H7 (cell line): Measurements from ENCODE around the gene BLOC1S6. TPM values are rescaled to one million over a fixed set of nuclear protein-coding genes. Genes with fewer than 3 reads are reported as not detected.
"Not testable (repeated sequence)": the region's sequence is repeated elsewhere in the genome, so short reads cannot be mapped to it uniquely, and the experiment has no call there.

ENCODE experiments used
- DNase-seq: peaks from one replicate; pipeline ENCODE4 v3.0.0; 2012
- H3K27me3 ChIP-seq: 2 replicates; pipeline ENCODE4 v1.6.0; 2011; ENCODE audit warnings: mild to moderate bottlenecking, low read length; ENCODE audit not compliant: control insufficient read depth, insufficient read depth
- H3K36me3 ChIP-seq: replicated peaks from 2 replicates; pipeline ENCODE4 v1.5.1; 2011; ENCODE audit warnings: low read length; ENCODE audit not compliant: control insufficient read depth, insufficient read depth
- H3K4me3 ChIP-seq: 2 replicates; pipeline ENCODE4 v1.5.1; 2011; ENCODE audit warnings: low read depth, mild to moderate bottlenecking, control low read depth, low read length, moderate library complexity; ENCODE audit not compliant: insufficient read depth
- total RNA-seq: library from RNA; depleted of rRNA; stranded (reverse); fragments of >200 nt; shearing (Covaris generic); gene quantifications from 2 replicates; pipeline ENCODE4 v1.2.3, GENCODE V29; 2014

BLOC1S6 gene
- total RNA-seq, 1 experiment from 2014 or later = 40.1 TPM

DNA sequence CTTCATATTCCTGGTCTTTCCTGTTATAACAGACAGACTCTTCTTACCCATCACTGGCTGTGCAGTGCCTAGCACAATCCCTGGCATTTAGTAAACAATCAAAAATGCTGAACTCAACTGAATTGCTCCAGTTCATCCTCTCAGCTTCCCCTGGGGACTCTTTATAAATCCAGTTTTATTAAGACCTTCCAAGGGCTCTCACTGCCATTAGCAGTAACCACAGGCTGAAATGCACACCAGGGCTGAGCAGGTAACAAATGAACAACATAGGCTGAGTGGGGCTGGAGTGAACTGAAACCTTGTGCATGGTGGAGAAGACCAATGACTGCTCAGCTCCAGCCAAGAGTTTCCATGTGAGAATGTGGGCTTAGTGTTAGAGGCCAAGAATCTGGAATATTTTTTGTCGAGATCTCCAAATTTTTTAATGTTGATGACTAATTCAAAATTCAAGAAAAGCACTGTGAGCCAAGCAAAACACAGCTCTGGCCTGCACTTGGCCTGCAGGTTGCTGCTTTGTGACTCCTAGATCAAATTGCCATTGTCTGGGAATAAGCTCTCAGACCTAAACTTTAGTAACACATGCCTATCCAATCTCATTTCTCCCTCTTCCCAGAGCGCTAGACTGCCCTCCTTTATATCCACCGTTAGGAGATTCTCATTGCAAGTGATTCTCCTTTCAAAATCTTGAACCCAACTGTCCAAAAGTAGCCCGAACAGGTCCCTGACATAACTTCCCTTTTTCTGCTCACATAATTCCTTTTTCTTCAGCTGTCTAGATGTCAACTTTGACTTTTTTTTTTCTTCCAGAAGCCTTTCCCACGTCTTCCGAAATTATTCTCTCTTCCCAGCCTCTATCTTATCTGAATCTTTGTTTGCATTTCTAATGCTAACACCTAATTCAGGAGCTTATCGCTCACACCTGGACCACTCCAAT is 55.1 kb downstream of the BLOC1S6 start:
- H3K4me3 ChIP-seq = no peak overlapping the region
- no peaks in the 10 kb centered on the region for H3K27me3 ChIP-seq
- no peaks in the 10 kb centered on the region for H3K36me3 ChIP-seq
- DNase-seq = no peak

DNA sequence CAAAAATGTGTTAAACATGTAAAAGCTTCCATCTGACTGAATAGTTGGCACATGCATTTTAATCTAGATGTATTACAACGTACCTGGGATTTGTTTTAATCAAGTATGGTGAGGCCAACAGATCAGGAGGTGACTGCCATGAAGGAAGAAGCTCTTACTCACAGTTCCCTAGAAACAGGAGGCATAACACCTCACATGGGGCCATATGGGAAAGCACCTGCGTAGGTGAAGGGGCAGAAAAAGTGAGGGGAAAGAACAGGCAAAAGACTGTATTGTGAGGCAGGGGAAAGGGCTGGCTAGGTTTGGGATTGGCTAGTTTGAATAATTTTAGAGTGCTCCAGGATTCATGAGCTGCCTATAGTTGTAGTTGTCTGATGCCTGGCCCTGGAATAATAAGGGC is 57.3 kb downstream of the BLOC1S6 start:
- Histone ChIP-seq H3K36me3 (no peaks in the 10 kb centered on the region), H3K4me3 (no peak overlapping the region), H3K27me3 (no peaks in the 10 kb centered on the region)
- no peak for DNase-seq

DNA sequence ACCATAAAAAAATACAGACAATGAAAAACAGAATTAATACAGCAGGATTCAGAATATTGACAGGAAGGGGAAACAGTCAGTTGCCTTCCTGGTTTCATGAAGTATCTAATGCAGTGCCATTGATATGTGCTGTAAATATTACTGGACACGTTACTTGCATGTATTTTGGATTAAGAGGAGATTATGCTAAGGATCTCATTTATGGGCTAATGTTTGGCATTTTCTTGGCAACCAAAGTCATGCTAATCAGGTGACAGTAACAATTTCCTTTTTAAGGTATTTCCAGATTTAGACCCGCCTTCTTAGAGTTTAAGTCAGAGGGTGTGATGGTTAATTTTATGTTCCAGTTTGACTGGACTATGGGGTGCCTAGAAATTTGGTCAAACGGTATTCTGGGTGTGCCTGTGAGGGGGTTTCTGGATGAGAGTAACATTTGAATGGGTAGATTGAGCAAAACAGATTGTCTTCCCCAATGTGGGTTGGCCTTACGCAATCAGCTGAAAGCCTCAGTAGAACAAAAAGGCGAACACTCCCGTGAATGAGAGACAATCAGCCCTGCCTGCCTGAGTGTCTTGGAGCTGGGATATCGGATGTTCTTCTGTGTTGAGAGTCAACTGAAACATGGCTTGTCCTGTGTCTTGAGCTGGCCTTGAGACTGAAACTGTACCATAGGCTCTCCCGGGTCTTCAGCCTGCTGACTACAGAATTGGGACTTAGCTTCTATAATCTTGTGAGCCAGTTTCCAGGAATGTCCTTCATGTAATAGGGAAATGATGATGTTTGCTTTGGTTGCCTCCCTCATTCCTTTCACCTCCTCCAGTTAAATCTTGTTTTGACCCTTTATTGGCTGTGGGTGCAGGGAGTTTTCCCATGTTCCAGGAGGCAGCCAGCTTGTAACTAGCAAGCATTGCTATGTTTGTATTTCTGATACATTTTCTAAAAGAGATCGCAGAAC is 58.1 kb downstream of the BLOC1S6 start:
- no peak for DNase-seq
- Histone ChIP-seq H3K4me3 (no peak overlapping the region), H3K36me3 (no peaks in the 10 kb centered on the region), H3K27me3 (no peaks in the 10 kb centered on the region)

DNA sequence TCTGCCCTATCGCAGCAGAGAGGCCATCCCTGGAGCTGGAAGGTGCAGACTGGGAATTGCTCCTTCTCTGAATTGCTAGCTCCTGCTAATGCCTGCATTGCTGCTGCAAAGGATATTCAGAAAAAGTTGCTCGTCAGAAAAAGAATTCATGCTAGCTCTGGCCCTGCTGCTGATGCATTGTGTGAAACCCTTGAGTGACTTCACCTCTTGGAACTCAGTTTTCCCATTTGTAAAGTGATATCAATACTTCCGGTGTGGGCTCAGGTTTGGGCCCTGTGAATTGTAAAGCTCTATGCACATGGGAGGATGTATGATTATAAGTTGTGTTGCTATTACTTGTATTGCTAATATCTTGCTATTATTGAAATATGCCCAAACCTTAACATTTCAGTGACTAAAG is 59.0 kb downstream of the BLOC1S6 start:
- no peak for DNase-seq
- no peak overlapping the region for H3K4me3 ChIP-seq
- no peaks in the 10 kb centered on the region for H3K27me3 ChIP-seq
- H3K36me3 ChIP-seq = no peaks in the 10 kb centered on the region

DNA sequence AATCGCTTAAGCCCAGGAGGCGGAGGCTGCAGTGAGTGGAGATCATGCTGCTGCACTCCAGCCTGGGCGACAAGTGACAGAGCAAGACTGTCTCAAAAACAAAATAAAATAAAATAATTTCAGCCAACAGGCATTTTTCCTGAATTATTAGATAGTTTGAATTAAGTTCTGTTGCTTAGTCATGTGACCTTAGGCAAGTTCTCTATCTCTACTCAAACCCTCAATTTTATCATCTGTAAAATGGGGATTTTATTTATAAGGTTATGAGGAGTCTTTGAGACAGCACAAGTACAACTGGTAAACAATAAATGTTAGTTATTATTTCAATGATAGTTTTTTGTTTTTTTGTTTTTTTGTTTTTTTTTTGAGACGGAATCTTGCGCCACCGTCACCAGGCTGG is 60.6 kb downstream of the BLOC1S6 start:
- DNase-seq = no peak
- Histone ChIP-seq H3K36me3 (no peaks in the 10 kb centered on the region), H3K4me3 (no peak overlapping the region), H3K27me3 (no peaks in the 10 kb centered on the region)

DNA sequence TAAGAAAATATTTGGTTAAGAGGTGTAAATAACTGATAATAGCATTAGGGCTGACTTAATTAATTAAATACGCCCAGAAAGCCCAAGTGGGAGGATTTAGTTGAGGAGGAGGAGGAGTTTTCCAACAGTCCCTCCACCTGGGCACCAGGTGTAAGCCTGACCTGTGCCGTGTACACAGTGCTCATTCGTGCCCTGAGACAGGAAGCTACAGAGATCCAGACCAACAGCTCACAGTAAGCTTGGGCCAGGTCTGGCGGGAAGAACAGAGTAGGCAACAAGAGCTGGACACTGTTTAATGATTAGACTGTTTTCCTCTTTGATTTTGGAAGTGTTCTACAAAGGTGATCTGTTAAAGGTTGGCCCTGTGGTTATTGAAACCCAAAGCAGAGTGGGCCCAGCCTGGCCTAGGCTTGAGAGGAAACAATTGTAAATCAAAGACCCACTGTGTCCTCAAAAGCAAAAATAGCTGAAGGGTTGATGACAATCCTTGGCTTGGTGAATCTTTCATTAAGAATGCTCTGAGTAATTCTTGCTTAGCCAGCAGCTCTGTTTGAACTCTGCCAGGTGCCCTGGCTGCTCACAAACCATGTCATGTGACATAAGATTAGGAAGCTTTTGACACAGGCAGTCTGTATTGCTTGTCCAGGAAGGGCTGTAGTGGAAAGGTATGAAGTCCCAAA is 61.5 kb downstream of the BLOC1S6 start:
- Histone ChIP-seq H3K4me3 (no peak overlapping the region), H3K27me3 (no peaks in the 10 kb centered on the region), H3K36me3 (no peaks in the 10 kb centered on the region)
- no peak for DNase-seq

DNA sequence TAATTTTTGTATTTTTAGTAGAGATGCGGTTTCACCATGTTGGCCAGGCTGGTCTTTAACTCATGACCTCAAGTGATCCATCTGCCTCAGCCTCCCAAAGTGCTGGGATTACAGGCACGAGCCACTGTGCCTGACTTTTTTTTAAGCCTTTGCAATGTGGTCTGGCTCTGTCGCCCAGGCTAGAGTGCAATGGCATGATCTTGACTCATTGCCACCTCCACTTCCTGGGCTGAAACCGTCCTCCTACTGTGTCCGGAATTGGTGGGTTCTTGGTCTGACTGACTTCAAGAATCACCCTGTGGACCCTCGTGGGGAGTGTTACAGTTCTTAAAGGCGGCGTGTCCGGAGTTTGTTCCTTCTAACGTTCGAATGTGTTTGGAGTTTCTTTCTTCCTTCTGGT is 62.8 kb downstream of the BLOC1S6 start:
- not testable (repeated sequence) for H3K27me3 ChIP-seq, H3K36me3 ChIP-seq, DNase-seq, H3K4me3 ChIP-seq

DNA sequence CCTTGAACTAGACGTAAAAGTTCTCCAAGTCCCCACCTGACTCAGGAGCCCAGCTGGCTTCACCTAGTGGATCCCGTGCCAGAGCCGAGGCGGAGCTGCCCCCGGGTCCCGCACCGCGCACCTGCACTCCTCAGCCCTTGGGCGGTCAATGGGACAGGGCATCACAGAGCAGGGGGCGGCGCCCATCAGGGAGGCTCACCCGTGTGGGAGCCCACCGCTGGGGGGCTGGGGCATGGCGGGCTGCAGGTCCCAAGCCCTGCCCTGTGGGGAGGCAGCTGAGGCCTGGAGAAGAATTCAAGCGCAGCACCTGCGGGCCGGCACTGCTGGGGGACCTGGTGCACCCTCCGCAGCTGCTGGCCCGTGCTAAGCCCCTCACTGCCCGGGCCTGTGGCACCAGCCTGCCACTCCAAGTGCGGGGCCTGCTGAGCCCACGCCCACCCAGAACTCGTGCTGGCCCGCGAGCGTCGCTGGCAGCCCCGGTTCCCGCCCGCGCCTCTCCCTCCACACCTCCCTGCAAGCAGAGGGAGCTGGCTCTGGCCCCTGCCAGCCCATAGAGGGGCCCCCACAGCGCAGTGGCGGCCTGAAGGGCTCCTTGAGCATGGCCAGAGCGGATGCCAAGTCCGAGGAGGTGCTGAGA is 63.8 kb downstream of the BLOC1S6 start:
- DNase-seq = no peak
- Histone ChIP-seq H3K36me3 (no peaks in the 10 kb centered on the region), H3K27me3 (no peaks in the 10 kb centered on the region), H3K4me3 (no peak overlapping the region)

DNA sequence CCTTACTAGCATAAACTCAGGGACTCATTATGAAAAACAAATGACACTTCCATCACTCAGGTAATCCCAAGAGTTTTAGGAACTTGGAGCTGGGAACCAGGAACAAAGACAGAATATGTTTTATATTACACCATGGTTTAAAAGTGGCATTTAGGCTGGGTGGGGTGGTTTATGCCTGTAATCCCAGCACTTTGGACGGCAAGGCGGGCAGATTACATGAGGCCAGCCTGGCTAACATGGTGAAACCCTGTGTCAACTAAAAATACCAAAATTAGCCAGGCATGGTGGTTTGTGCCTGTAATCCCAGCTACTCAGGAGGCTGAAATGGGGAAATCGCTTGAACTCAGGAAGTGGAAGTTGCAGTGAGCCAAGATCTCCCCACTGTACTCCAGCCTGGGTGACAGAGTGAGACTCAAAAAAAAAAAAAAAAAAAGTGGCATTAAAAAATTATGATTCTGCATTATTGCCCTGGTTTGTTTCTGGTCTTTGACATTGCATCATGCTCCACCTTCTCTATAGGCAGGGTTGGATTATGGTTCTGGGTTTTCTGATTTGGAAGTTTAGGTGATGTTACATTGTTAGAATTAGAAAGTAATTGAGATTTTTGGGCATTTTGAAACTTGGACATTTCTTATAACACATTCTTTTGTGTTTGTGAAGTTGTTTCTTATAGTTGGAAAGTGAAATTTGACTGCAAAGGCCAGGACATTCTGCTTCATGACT is 66.7 kb downstream of the BLOC1S6 start:
- no peaks in the 10 kb centered on the region for H3K27me3 ChIP-seq
- no peaks in the 10 kb centered on the region for H3K36me3 ChIP-seq
- no peak for DNase-seq
- H3K4me3 ChIP-seq = no peak overlapping the region

DNA sequence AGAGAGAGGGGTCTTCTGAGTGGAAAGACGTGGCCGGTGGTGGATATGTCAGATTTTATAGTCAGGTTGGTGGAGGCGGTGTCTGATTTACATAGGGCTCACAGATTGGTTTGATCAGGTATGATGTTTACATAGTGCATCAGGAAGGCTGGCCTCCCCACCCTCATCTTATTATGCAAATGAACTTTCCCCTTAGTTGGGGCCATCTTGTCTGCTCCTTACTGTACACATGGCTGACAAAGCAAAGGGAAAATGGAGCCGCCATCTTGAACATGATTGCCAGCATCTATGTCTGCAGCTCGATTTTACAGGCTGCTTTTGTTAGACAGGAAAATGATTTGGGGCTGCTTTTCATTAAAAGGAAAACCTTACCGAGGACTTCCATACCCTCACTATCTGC is 67.6 kb downstream of the BLOC1S6 start:
- Histone ChIP-seq H3K27me3 (no peaks in the 10 kb centered on the region), H3K36me3 (no peaks in the 10 kb centered on the region), H3K4me3 (no peak overlapping the region)
- no peak for DNase-seq

DNA sequence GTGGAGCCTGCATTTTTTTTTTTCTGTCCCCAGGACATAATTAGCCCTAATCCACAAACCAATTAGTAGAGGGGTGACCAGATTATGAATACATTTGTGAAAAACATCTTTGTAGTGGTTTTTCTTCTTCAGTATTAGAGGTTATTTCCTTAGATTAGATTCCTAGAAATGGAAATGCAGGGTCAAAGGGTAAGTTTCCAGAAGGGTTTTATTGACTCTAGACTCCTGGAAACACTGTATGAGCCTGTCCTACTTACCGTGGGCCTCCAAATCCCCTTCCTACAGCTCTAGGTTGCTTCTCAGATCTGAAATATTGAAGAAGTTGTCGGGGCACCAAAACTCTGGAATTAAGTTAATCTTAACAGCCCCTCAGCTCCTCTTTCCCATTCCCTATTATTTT is 70.1 kb downstream of the BLOC1S6 start:
- Histone ChIP-seq H3K4me3 (no peak overlapping the region), H3K27me3 (no peaks in the 10 kb centered on the region), H3K36me3 (no peaks in the 10 kb centered on the region)
- DNase-seq = no peak

DNA sequence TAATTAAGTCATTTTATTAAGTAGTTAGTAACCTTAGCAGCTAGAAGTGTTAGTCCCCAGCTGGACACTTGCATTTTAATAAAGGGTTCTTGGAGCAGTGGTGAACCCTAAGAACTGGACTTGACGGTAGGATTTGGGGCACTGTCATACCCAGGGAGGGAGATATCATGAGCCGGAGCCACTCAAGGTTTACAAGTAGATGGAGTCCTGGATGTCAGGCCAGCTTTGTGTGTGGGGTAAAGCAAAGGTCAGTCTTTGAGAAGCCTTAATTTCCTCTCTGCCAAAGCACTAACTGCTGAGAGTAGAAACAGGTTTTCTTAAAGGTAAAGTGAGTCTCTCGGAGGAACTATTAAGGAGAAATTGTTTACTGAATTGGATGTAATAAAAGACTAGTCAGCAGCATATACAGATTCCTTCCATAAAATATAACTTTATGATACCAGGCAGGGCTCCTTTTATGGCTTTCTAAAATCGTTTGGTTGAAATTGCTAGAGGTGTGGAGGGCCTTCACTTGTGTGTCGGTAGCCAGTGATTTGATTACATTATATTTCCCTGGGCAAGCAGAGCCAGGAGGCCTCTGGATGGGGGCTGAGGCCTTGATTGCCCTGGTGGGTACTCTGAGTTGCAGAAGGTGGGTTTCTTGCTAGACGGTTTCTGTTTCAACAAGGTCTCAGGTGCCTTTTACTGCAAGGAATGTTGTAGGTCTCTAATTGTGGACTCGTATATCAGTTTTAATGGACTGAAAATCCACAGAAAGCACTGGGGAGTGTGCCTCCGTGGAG is 70.8 kb downstream of the BLOC1S6 start:
- H3K36me3 ChIP-seq = no peaks in the 10 kb centered on the region
- DNase-seq = no peak
- H3K27me3 ChIP-seq = no peaks in the 10 kb centered on the region
- H3K4me3 ChIP-seq = no peak overlapping the region
